Activated CD8-positive, alpha-beta T cell treated with anti-CD3 and anti-CD28 coated beads for 36 hours (primary cell): ENCODE measurements around the gene ATP5ME. TPM values are rescaled to one million over a fixed set of nuclear protein-coding genes. Genes with fewer than 3 reads are reported as not detected.
"Not testable (repeated sequence)": the region's sequence is repeated elsewhere in the genome, so short reads cannot be mapped to it uniquely, and the experiment has no call there.

ENCODE experiments used
- ATAC-seq: fragments of 200-7000 bp; cut with Tn5 transposase; one replicate; pipeline ENCODE4 v1.10.0; 2021; ENCODE audit warnings: mild to moderate bottlenecking, moderate library complexity
- CTCF ChIA-PET: fragments of 350-600 bp; sonication (Branson Sonifier 250); formaldehyde crosslinking; loops from one replicate; lab custom pipeline; 2021; ENCODE audit warnings: antibody characterized with exemption; lab: Charles Lee
- POLR2A ChIA-PET: fragments of 350-600 bp; sonication (Branson Sonifier 250); formaldehyde crosslinking; loops from one replicate; lab custom pipeline; 2021; ENCODE audit warnings: antibody characterized with exemption; lab: Charles Lee
- DNase-seq: peaks from one replicate; pipeline ENCODE4 v3.0.0-alpha.2; 2020
- H3K27ac Mint-ChIP-seq: one replicate; pipeline ENCODE4 v1.8.0; 2021; ENCODE audit warnings: mild to moderate bottlenecking, mixed read lengths
- H3K27me3 Mint-ChIP-seq: one replicate; pipeline ENCODE4 v1.8.0; 2021; ENCODE audit warnings: mixed read lengths
- H3K36me3 Mint-ChIP-seq: one replicate; pipeline ENCODE4 v1.8.0; 2021; ENCODE audit warnings: low read depth, mixed read lengths
- H3K4me1 Mint-ChIP-seq: one replicate; pipeline ENCODE4 v1.8.0; 2021; ENCODE audit warnings: low read depth, mixed read lengths
- H3K4me3 Mint-ChIP-seq: one replicate; pipeline ENCODE4 v1.8.0; 2021; ENCODE audit warnings: mild to moderate bottlenecking, moderate library complexity, mixed read lengths
- H3K9me3 Mint-ChIP-seq: one replicate; pipeline ENCODE4 v1.8.0; 2021; ENCODE audit warnings: mixed read lengths
- CTCF ChIP-seq: fragments of 200-600 bp; IDR thresholded peaks from one replicate; pipeline ENCODE4 v1.8.0; 2022; ENCODE audit warnings: antibody characterized with exemption, mild to moderate bottlenecking
- intact Hi-C: fragments of 100-400 bp; cut with micrococcal nuclease; formaldehyde crosslinking; loops from one replicate; pipeline ENCODE4 v1.10.0; 2022
- total RNA-seq, 2 experiments: library from RNA; stranded (reverse); gene quantifications; one replicate each; pipeline ENCODE4 v1.2.3, GENCODE V29; 2021

ATP5ME gene
- total RNA-seq, 2 experiments from 2014 or later, result 221 to 234 TPM

GRCh38 chr4:637536-638280 lies 36.4 kb downstream of the ATP5ME start:
- TF ChIP-seq CTCF, result no peak
- Mint-ChIP-seq H3K4me3 (no peak overlapping the region), H3K27me3 (peaks cover 8% of the 10 kb centered on the region), H3K4me1 (no peaks in the 10 kb centered on the region), H3K36me3 (no peaks in the 10 kb centered on the region), H3K9me3 (peaks cover under 1% of the 10 kb centered on the region), H3K27ac (no peak overlapping the region)
- DNase-seq (no peak), ATAC-seq (no peak)
- intact Hi-C loops, result no loop called here
- CTCF ChIA-PET, result no interaction called here
- POLR2A ChIA-PET, result no interaction called here

- TF ChIP-seq CTCF, result no peak
- ATAC-seq, result no peak
Measured at GRCh38 chr4:636628-637159, 37.4 kb downstream of the ATP5ME start.

GRCh38 chr4:635851-636627 lies 38.0 kb downstream of the ATP5ME start:
- peaks cover 8% of the 10 kb centered on the region for H3K27me3 Mint-ChIP-seq
- H3K27ac Mint-ChIP-seq, result no peak overlapping the region
- no peak overlapping the region for H3K4me3 Mint-ChIP-seq
- no peak for TF ChIP-seq CTCF
- no peak for DNase-seq
- intact Hi-C loops, result no loop called here
- ChIA-PET CTCF (no interaction called here), POLR2A (no interaction called here)
- no peaks in the 10 kb centered on the region for H3K4me1 Mint-ChIP-seq
- ATAC-seq, result no peak
- no peaks in the 10 kb centered on the region for H3K36me3 Mint-ChIP-seq
- H3K9me3 Mint-ChIP-seq, result peaks cover 5% of the 10 kb centered on the region

More at GRCh38 chr4:636628-637159, 37.4 kb downstream of the ATP5ME start:
- H3K27me3 Mint-ChIP-seq, result peaks cover 8% of the 10 kb centered on the region
- no peak for DNase-seq
- peaks cover 4% of the 10 kb centered on the region for H3K9me3 Mint-ChIP-seq
- H3K4me3 Mint-ChIP-seq, result no peak overlapping the region
- H3K4me1 Mint-ChIP-seq, result no peaks in the 10 kb centered on the region
- intact Hi-C loops, result no loop called here
- no peak overlapping the region for H3K27ac Mint-ChIP-seq
- ChIA-PET POLR2A (no interaction called here), CTCF (no interaction called here)
- no peaks in the 10 kb centered on the region for H3K36me3 Mint-ChIP-seq

DNA sequence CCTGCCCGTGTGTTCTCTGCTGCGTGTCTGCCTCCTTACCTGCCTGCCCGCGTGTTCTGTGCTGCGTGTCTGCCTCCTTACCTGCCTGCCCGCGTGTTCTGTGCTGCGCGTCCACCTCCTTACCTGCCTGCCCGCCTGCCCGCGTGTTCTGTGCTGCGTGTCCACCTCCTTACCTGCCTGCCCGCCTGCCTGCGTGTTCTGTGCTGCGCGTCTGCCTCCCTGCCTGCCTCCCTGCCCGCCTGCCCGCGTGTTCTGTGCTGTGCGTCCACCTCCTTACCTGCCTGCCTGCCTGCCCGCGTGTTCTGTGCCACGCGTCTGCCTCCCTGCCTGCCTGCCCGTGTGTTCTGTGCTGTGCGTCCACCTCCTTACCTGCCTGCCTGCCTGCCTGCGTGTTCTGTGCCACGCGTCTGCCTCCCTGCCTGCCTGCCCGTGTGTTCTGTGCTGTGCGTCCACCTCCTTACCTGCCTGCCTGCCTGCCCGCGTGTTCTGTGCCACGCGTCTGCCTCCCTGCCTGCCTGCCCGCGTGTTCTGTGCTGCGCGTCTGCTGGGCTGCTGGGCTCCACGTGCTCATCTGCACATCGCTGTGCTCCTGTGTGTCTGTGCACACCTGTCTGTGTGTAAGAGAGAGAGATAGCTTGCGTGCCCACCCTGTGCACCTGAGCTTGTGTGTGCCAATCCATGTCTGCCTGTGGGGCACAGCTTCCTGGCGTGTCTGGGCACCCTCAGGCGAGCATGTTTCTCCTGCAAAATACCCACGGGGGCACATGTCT lies 38.8 kb downstream of the ATP5ME start:
- intact Hi-C loops, H3K4me1 Mint-ChIP-seq, ATAC-seq, H3K27ac Mint-ChIP-seq, H3K4me3 Mint-ChIP-seq, CTCF ChIA-PET, H3K27me3 Mint-ChIP-seq, DNase-seq, H3K36me3 Mint-ChIP-seq, POLR2A ChIA-PET, H3K9me3 Mint-ChIP-seq: not testable (repeated sequence)

- intact Hi-C loops, result no loop called here
- DNase-seq (no peak), ATAC-seq (no peak)
- POLR2A ChIA-PET, result no interaction called here
- no peak overlapping the region for H3K27ac Mint-ChIP-seq
- CTCF ChIA-PET, result no interaction called here
- H3K4me3 Mint-ChIP-seq, result no peak overlapping the region
- no peaks in the 10 kb centered on the region for H3K36me3 Mint-ChIP-seq
- no peaks in the 10 kb centered on the region for H3K4me1 Mint-ChIP-seq
- H3K27me3 Mint-ChIP-seq, result peaks cover 4% of the 10 kb centered on the region
- H3K9me3 Mint-ChIP-seq, result peaks cover 5% of the 10 kb centered on the region
- no peak for TF ChIP-seq CTCF
Measured at GRCh38 chr4:634599-634985, 39.5 kb downstream of the ATP5ME start.
